Transverse colon (tissue), 4 donors: Measurements from ENCODE around the gene NEDD4L. TPM values are rescaled to one million over a fixed set of nuclear protein-coding genes. Genes with fewer than 3 reads are reported as not detected.

Experiments
- DNase-seq: peaks from one replicate; pipeline ENCODE4 v3.0.0-alpha.2; 2019
- H3K27ac ChIP-seq, 4 donors: fragments of 200-600 bp; sonication (generic); 2 replicates each; pipeline ENCODE4 v1.5.1; 2016 to 2018; ENCODE audit warnings: inconsistent platforms in 4 of 4
- H3K27me3 ChIP-seq: fragments of 200-600 bp; sonication (generic); 2 replicates; pipeline ENCODE4 v1.5.1; 2017; ENCODE audit warnings: inconsistent platforms
- H3K36me3 ChIP-seq, 4 donors: fragments of 200-600 bp; sonication (generic); 2 replicates each; pipeline ENCODE4 v1.5.1; 2017 to 2019; ENCODE audit warnings: inconsistent platforms in 4 of 4
- H3K4me1 ChIP-seq, 4 donors: fragments of 200-600 bp; sonication (generic); 2 replicates each; pipeline ENCODE4 v1.5.1; 2017 to 2020; ENCODE audit warnings: inconsistent platforms in 4 of 4
- H3K4me3 ChIP-seq, 4 donors: fragments of 200-600 bp; sonication (generic); 1 replicate in 1 of 4; 2 replicates in 3 of 4; pipeline versions ENCODE4 v1.5.1 to v1.6.1; 2017 to 2019; ENCODE audit warnings: inconsistent platforms in 4 of 4
- H3K9me3 ChIP-seq, 2 donors: fragments of 200-600 bp; sonication (generic); 2 replicates each; pipeline ENCODE4 v1.5.1; 2017 to 2019; ENCODE audit warnings: inconsistent platforms in 2 of 2
- CTCF ChIP-seq, 5 experiments: fragments of 200-600 bp in 3 of 5; fragments of 450-650 bp in 2 of 5; sonication (generic) in 3 of 5; IDR thresholded peaks; 1 replicate in 2 of 5; 2 replicates in 3 of 5; pipeline ENCODE4 v1.5.1; 2016 to 2017; ENCODE audit warnings: antibody characterized with exemption in 5 of 5, inconsistent platforms in 3 of 5, mild to moderate bottlenecking in 2 of 5, moderate library complexity in 1 of 5
- EP300 ChIP-seq: sonication (generic); formaldehyde crosslinking; IDR thresholded peaks from one replicate; pipeline ENCODE4 v1.6.1; 2017; ENCODE audit warnings: antibody characterized with exemption, low read depth
- POLR2A ChIP-seq: fragments of 450-650 bp; IDR thresholded peaks from one replicate; pipeline ENCODE4 v1.6.1; 2016; ENCODE audit warnings: antibody characterized with exemption, mild to moderate bottlenecking, moderate library complexity
- POLR2AphosphoS5 ChIP-seq, 3 donors: sonication (generic); formaldehyde crosslinking; IDR thresholded peaks; one replicate each; pipeline ENCODE4 v1.6.1; 2016; ENCODE audit warnings: antibody characterized with exemption in 3 of 3
- WGBS, 2 donors: methylation state at CpG; one replicate each; pipeline ENCODE4 v1.1.5; 2018; ENCODE audit warnings: low coverage in 1 of 2; 5-methylcytosine and 5-hydroxymethylcytosine counted together
- in situ Hi-C, 4 donors: fragments of 200-750 bp; cut with MboI; loops; one replicate each; pipeline versions ENCODE4 v1.15.0 to v1.15.1; 2017; ENCODE audit warnings: low sequenced_read_pairs in 3 of 4, low pct_ligation_motif_present in 1 of 4, low pct_unique_long_range_greater_than_20kb in 1 of 4
- intact Hi-C: fragments of 100-400 bp; cut with DNase I; formaldehyde crosslinking; loops from one replicate; pipeline ENCODE4 v1.15.1; 2023; ENCODE audit warnings: low total_unique reads
- total RNA-seq, 4 donors: library from RNA; depleted of rRNA; stranded (reverse); fragments of >200 nt; gene quantifications; one replicate each; pipeline ENCODE4 v1.1.0, GENCODE V29; 2016

Gene NEDD4L
- total RNA-seq, 4 donors from 2014 or later = 217 to 773 (median 305) TPM

- Histone ChIP-seq H3K27me3 (no peaks in the 10 kb centered on the region), H3K9me3 (no peaks in the 10 kb centered on the region), H3K36me3 (no peaks in the 10 kb centered on the region), H3K4me3 (no peak overlapping the region), H3K4me1 (peaks cover 0 to 10% (median 2%) of the 10 kb centered on the region in 4 donors), H3K27ac (peak overlapping the region in 1 of 4 donors; percentile 16)
- no peak for DNase-seq
- in situ Hi-C loops = no loop called here
- TF ChIP-seq EP300 (no peak), POLR2A (no peak), POLR2AphosphoS5 (IDR thresholded peaks at IDR 0.05) (no peak)
- 76 to 90% methylated on average over 2 to 12 of the region's 12 CpGs for WGBS, 2 donors
- intact Hi-C loops = no loop called here
Measured at GRCh38 chr18:58140387-58141325, 96.6 kb downstream of the NEDD4L start.

- no peak for DNase-seq
- H3K36me3 ChIP-seq = no peaks in the 10 kb centered on the region
- no peaks in the 10 kb centered on the region for H3K27me3 ChIP-seq
- in situ Hi-C loops = no loop called here
- peaks cover 0 to 8% (median 3%) of the 10 kb centered on the region in 4 donors for H3K4me1 ChIP-seq
- no peak overlapping the region for H3K4me3 ChIP-seq
- TF ChIP-seq POLR2AphosphoS5 (IDR thresholded peaks at IDR 0.05) = peak in 1 of 3 donors; percentile 24
- TF ChIP-seq POLR2A = no peak
- WGBS, 2 donors = 64 to 80% methylated on average over 6 to 11 of the region's 11 CpGs
- H3K27ac ChIP-seq = no peak overlapping the region
- intact Hi-C loops = no loop called here
- no peaks in the 10 kb centered on the region for H3K9me3 ChIP-seq
Measured at GRCh38 chr18:58143386-58143785, 99.4 kb downstream of the NEDD4L start.

GRCh38 chr18:58144106-58144505, 100.1 kb downstream of the NEDD4L start:
- H3K36me3 ChIP-seq = no peaks in the 10 kb centered on the region
- intact Hi-C loops (no loop called here), in situ Hi-C loops (no loop called here)
- H3K4me3 ChIP-seq = no peak overlapping the region
- WGBS, 2 donors = 88 to 100% methylated on average over 2 to 4 of the region's 4 CpGs
- DNase-seq = no peak
- H3K27ac ChIP-seq = no peak overlapping the region
- TF ChIP-seq POLR2A (no peak), CTCF (IDR thresholded peaks at IDR 0.05) (no peak), EP300 (no peak), POLR2AphosphoS5 (IDR thresholded peaks at IDR 0.05) (no peak)
- H3K4me1 ChIP-seq = peaks cover 0 to 15% (median 10%) of the 10 kb centered on the region in 4 donors
- no peaks in the 10 kb centered on the region for H3K27me3 ChIP-seq
- H3K9me3 ChIP-seq = no peaks in the 10 kb centered on the region

DNA sequence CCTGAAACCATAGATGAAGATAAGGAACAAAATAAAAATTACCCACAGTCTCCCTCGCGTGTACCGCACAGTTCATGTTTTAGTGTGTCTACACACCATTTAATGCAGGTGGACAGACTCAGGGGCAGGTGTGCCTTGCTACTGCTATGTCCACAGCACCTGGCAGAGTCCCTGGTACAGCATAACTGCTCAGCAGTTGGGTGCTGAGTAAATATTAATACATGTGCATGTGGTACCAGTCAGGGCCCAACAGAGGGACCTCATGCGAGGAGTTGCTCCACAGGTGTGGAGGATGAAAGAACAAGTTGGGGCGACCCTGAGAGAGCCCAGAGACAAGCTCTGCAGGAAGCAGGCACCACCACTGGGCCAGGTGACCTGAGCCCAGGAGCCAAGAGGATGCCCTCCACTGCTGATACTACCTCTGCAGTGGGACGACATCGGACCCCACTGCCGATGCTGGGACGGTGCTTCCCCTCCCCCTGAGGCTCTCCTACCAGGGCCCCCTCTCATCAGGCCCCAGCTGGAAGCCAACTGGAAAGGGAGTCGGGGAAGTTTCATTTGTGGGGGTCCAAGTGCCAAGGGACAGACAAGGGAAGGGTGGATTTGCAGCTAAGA, 100.8 kb downstream of the NEDD4L start:
- TF ChIP-seq EP300 (no peak), POLR2A (no peak), POLR2AphosphoS5 (IDR thresholded peaks at IDR 0.05) (no peak), CTCF (IDR thresholded peaks at IDR 0.05) (no peak)
- Histone ChIP-seq H3K27ac (no peak overlapping the region), H3K27me3 (no peaks in the 10 kb centered on the region), H3K4me3 (no peak overlapping the region), H3K4me1 (peaks cover 0 to 18% (median 11%) of the 10 kb centered on the region in 4 donors), H3K9me3 (no peaks in the 10 kb centered on the region), H3K36me3 (no peaks in the 10 kb centered on the region)
- DNase-seq = no peak
- intact Hi-C loops (no loop called here), in situ Hi-C loops (no loop called here)
- WGBS, 2 donors = 33 to 81% methylated on average over 3 to 10 of the region's 10 CpGs

GRCh38 chr18:58146099-58146498, 102.1 kb downstream of the NEDD4L start:
- Histone ChIP-seq H3K4me1 (peaks cover 0 to 17% (median 9%) of the 10 kb centered on the region in 4 donors), H3K9me3 (no peaks in the 10 kb centered on the region), H3K36me3 (no peaks in the 10 kb centered on the region), H3K27ac (no peak overlapping the region), H3K4me3 (no peak overlapping the region), H3K27me3 (no peaks in the 10 kb centered on the region)
- 92 to 96% methylated on average over 4 to 8 of the region's 8 CpGs for WGBS, 2 donors
- DNase-seq = no peak
- intact Hi-C loops (no loop called here), in situ Hi-C loops (no loop called here)
- TF ChIP-seq CTCF (IDR thresholded peaks at IDR 0.05) (no peak), EP300 (no peak), POLR2AphosphoS5 (IDR thresholded peaks at IDR 0.05) (no peak), POLR2A (no peak)
